HPDE6-E6E7 (cell line): Measurements from ENCODE around the gene CCSER2.
A peak's percentile ranks its signal among the peaks of the same experiment; 100 is the strongest.
"Not testable (repeated sequence)": the region's sequence is repeated elsewhere in the genome, so short reads cannot be mapped to it uniquely, and the experiment has no call there.

ENCODE experiments used
- DNase-seq: peaks from one replicate; pipeline ENCODE4 v3.0.0; 2011; ENCODE audit warnings: missing footprints; ENCODE audit errors: extremely low spot score

CCSER2 gene

GRCh38 chr10:84447701-84448400 is 119.5 kb downstream of the CCSER2 start:
- DNase-seq: no peak

GRCh38 chr10:84449351-84449750 is 121.0 kb downstream of the CCSER2 start:
- DNase-seq: not testable (repeated sequence)

- no peak for DNase-seq
These were observed 123.6 kb downstream of the CCSER2 start for GRCh38 chr10:84452003-84452402.

GRCh38 chr10:84453303-84453702 is 124.9 kb downstream of the CCSER2 start:
- DNase-seq: no peak

- no peak for DNase-seq
These were observed 127.7 kb downstream of the CCSER2 start for GRCh38 chr10:84456126-84456525.

- DNase-seq: no peak
These were observed 132.1 kb downstream of the CCSER2 start for GRCh38 chr10:84460520-84460919.

- DNase-seq: no peak
These were observed 141.1 kb downstream of the CCSER2 start for GRCh38 chr10:84469470-84469869.

- DNase-seq: no peak
These were observed 144.7 kb downstream of the CCSER2 start for GRCh38 chr10:84473136-84473535.

GRCh38 chr10:84477398-84478128 is 149.2 kb downstream of the CCSER2 start:
- DNase-seq: no peak

GRCh38 chr10:84478151-84478550 is 149.8 kb downstream of the CCSER2 start:
- DNase-seq: peak; percentile 3

GRCh38 chr10:84478679-84479078 is 150.3 kb downstream of the CCSER2 start:
- no peak for DNase-seq

- no peak for DNase-seq
These were observed 156.2 kb downstream of the CCSER2 start for GRCh38 chr10:84484541-84484940.

GRCh38 chr10:84493361-84493760 is 165.0 kb downstream of the CCSER2 start:
- no peak for DNase-seq

- DNase-seq: peak; percentile 41
These were observed 165.8 kb downstream of the CCSER2 start for GRCh38 chr10:84493951-84494848.

GRCh38 chr10:84494849-84495180 is 166.4 kb downstream of the CCSER2 start:
- DNase-seq: no peak

- no peak for DNase-seq
These were observed 169.6 kb downstream of the CCSER2 start for GRCh38 chr10:84497978-84498377.

- not testable (repeated sequence) for DNase-seq
These were observed 170.7 kb downstream of the CCSER2 start for GRCh38 chr10:84499039-84499438.

GRCh38 chr10:84499846-84500245 is 171.5 kb downstream of the CCSER2 start:
- DNase-seq: no peak

- DNase-seq: no peak
These were observed 181.7 kb downstream of the CCSER2 start for GRCh38 chr10:84510121-84510520.

- DNase-seq: no peak
These were observed 182.7 kb downstream of the CCSER2 start for GRCh38 chr10:84511106-84511505.

GRCh38 chr10:84511709-84512285 is 183.4 kb downstream of the CCSER2 start:
- no peak for DNase-seq

- DNase-seq: no peak
These were observed 189.2 kb downstream of the CCSER2 start for GRCh38 chr10:84517554-84517953.
